ENCODE data around the gene CACNA1G. TPM values are rescaled to one million over a fixed set of nuclear protein-coding genes. Genes with fewer than 3 reads are reported as not detected.

The CACNA1G gene
- total RNA-seq, 2 experiments from 2014 or later = not detected

GRCh38 chr17:50556803-50557202, 3.7 kb upstream of the CACNA1G start:
- ChIA-PET POLR2A (no interaction called here), CTCF (interaction anchor here (0.9 kb wide), 1 partner anchor 80 kb away, joined by 3 read pairs; no protein-coding TSS in a partner anchor)
- Mint-ChIP-seq H3K9me3 (no peaks in the 10 kb centered on the region), H3K27me3 (peaks cover 37% of the 10 kb centered on the region), H3K36me3 (ENCODE audit: low read depth) (no peaks in the 10 kb centered on the region), H3K4me3 (no peak overlapping the region), H3K4me1 (peaks cover 16% of the 10 kb centered on the region), H3K27ac (no peak overlapping the region)
- no peak for DNase-seq

DNA sequence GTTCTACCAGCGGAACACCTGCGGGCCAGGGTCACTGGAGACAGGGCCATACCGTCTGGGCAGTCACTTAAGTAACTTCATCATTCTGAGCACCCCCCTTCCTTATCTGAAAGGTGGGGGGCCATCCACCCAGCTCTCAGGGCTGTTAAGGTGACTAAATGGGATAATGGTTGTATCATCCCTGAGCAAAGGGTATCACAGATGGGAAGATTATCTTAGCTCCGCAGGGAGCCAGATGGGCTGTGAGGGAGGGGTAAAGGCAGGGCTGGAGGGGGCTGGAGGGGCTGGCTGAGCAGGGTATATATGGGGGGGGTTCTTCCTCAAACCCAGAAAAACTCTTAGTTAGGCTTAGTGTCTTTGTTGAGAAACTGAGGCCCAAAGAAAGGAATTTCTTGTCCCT, 2.9 kb upstream of the CACNA1G start:
- Mint-ChIP-seq H3K9me3 (no peaks in the 10 kb centered on the region), H3K36me3 (ENCODE audit: low read depth) (no peaks in the 10 kb centered on the region), H3K27ac (no peak overlapping the region), H3K4me1 (peaks cover 20% of the 10 kb centered on the region), H3K27me3 (peaks cover 43% of the 10 kb centered on the region), H3K4me3 (no peak overlapping the region)
- ChIA-PET CTCF (no interaction called here), POLR2A (no interaction called here)
- DNase-seq = no peak

GRCh38 chr17:50558091-50558490, 2.4 kb upstream of the CACNA1G start:
- H3K36me3 Mint-ChIP-seq (ENCODE audit: low read depth) = no peaks in the 10 kb centered on the region
- no peak overlapping the region for H3K4me3 Mint-ChIP-seq
- H3K9me3 Mint-ChIP-seq = no peaks in the 10 kb centered on the region
- H3K27ac Mint-ChIP-seq = no peak overlapping the region
- no peak for DNase-seq
- H3K4me1 Mint-ChIP-seq = peaks cover 20% of the 10 kb centered on the region
- ChIA-PET CTCF (no interaction called here), POLR2A (no interaction called here)
- H3K27me3 Mint-ChIP-seq = peaks cover 48% of the 10 kb centered on the region

- POLR2A ChIA-PET = no interaction called here
Observed at GRCh38 chr17:50558581-50558940, 2.0 kb upstream of the CACNA1G start.

DNA sequence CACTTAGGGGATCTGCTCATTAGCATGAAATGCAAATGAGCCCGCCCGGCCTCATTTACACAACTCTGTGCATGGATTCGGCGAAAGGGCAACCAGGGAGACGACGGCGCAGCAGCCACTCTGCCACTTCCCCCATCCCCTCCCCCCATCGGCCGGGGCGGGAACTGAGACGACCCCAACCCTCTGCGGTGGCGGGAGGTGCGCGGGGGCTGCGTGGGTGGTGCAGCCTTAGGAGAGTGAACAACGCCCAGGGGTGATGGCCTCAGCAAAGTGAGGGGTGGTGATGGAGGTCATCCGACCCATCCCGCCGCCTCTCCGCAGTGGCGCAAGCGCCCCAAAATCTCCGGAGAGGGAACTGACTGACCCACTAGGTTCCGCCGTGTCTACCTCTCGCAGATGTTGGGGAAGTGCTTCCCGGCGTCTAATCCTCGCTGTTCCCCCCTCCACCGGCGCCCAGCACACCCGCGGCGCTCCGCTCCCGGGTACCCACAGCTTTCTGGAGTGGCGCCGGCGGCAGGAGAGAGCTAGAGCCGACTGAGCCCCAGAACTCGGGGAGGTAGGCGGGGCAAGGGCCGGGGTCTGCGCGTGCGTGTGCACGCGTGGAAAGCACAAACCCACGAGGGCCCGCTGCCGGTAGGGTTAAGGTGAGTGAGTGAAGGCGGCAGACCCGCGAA, 1.4 kb upstream of the CACNA1G start:
- peaks cover 57% of the 10 kb centered on the region for H3K27me3 Mint-ChIP-seq
- ChIA-PET CTCF (interaction anchor here (1.3 to 1.4 kb wide), 3 partner anchors 8 to 12 kb away, joined by 3 to 4 read pairs (median 3); no protein-coding TSS in a partner anchor), POLR2A (no interaction called here)
- H3K36me3 Mint-ChIP-seq (ENCODE audit: low read depth) = no peaks in the 10 kb centered on the region
- H3K9me3 Mint-ChIP-seq = no peaks in the 10 kb centered on the region
- no peak overlapping the region for H3K27ac Mint-ChIP-seq
- DNase-seq = peak; percentile 16
- H3K4me3 Mint-ChIP-seq = no peak overlapping the region
- H3K4me1 Mint-ChIP-seq = peaks cover 20% of the 10 kb centered on the region

More at GRCh38 chr17:50558581-50558940, 2.0 kb upstream of the CACNA1G start:
- no peak overlapping the region for H3K27ac Mint-ChIP-seq
- peaks cover 20% of the 10 kb centered on the region for H3K4me1 Mint-ChIP-seq
- no peak overlapping the region for H3K4me3 Mint-ChIP-seq
- no peaks in the 10 kb centered on the region for H3K36me3 Mint-ChIP-seq (ENCODE audit: low read depth)
- CTCF ChIA-PET = no interaction called here
- H3K9me3 Mint-ChIP-seq = no peaks in the 10 kb centered on the region
- peaks cover 52% of the 10 kb centered on the region for H3K27me3 Mint-ChIP-seq
- no peak for DNase-seq

GRCh38 chr17:50559674-50560184, 786 bp upstream of the CACNA1G start:
- CTCF ChIA-PET = interaction anchor here (0.7 to 1.4 kb wide), 4 partner anchors 9 to 30 kb away, joined by 3 to 4 read pairs (median 3); no protein-coding TSS in a partner anchor
- no peaks in the 10 kb centered on the region for H3K36me3 Mint-ChIP-seq (ENCODE audit: low read depth)
- peak overlapping the region; percentile 56 for H3K4me3 Mint-ChIP-seq
- no peak overlapping the region for H3K27ac Mint-ChIP-seq
- H3K9me3 Mint-ChIP-seq = no peaks in the 10 kb centered on the region
- peaks cover 20% of the 10 kb centered on the region for H3K4me1 Mint-ChIP-seq
- peaks cover 64% of the 10 kb centered on the region for H3K27me3 Mint-ChIP-seq
- DNase-seq = peak; percentile 29
- POLR2A ChIA-PET = no interaction called here

- H3K9me3 Mint-ChIP-seq = no peaks in the 10 kb centered on the region
- no peaks in the 10 kb centered on the region for H3K36me3 Mint-ChIP-seq (ENCODE audit: low read depth)
- no peak overlapping the region for H3K4me3 Mint-ChIP-seq
- CTCF ChIA-PET = interaction anchor here (1.0 to 2.9 kb wide), 5 partner anchors 11 to 166 kb away, joined by 3 to 13 read pairs (median 5); no protein-coding TSS in a partner anchor
- peak; percentile 18 for DNase-seq
- H3K27ac Mint-ChIP-seq = no peak overlapping the region
- POLR2A ChIA-PET = no interaction called here
- H3K4me1 Mint-ChIP-seq = peaks cover 20% of the 10 kb centered on the region
- H3K27me3 Mint-ChIP-seq = peaks cover 77% of the 10 kb centered on the region
Observed at GRCh38 chr17:50560931-50561745, 623 bp downstream of the CACNA1G start.

DNA sequence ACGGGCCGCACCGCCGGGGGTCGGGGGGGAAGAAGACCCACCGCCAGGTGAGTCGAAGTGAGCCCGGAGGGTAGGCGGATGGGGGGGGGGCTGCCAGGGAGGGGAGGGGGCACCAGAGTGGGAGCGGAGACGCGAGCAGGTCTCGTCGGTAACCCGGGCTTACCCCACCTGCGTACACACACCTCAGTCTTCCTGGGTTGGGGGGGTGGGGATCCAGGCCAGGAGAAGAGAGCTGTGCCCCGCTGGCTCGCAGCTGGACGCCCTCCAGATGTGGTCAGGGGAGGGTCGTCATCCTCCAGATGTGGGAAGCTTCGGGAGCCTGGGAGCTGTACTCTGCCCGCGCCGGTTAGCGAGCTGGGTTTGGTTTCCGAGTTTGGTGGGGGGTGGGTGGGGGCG, 1.2 kb downstream of the CACNA1G start:
- Mint-ChIP-seq H3K4me3 (no peak overlapping the region), H3K9me3 (no peaks in the 10 kb centered on the region), H3K36me3 (ENCODE audit: low read depth) (no peaks in the 10 kb centered on the region), H3K27ac (no peak overlapping the region), H3K4me1 (peaks cover 20% of the 10 kb centered on the region), H3K27me3 (peaks cover 78% of the 10 kb centered on the region)
- DNase-seq = no peak
- ChIA-PET POLR2A (no interaction called here), CTCF (interaction anchor here (1.0 to 2.9 kb wide), 4 partner anchors 11 to 82 kb away, joined by 3 to 13 read pairs (median 5); no protein-coding TSS in a partner anchor)

- peaks cover 20% of the 10 kb centered on the region for H3K4me1 Mint-ChIP-seq
- POLR2A ChIA-PET = interaction anchor here (0.9 kb wide), 1 partner anchor 17 kb away, joined by 3 read pairs; no protein-coding TSS in a partner anchor
- no peak overlapping the region for H3K4me3 Mint-ChIP-seq
- no peak for DNase-seq
- H3K9me3 Mint-ChIP-seq = no peaks in the 10 kb centered on the region
- H3K27ac Mint-ChIP-seq = no peak overlapping the region
- peaks cover 73% of the 10 kb centered on the region for H3K27me3 Mint-ChIP-seq
- CTCF ChIA-PET = interaction anchor here (0.7 to 2.9 kb wide), 7 partner anchors 10 to 84 kb away, joined by 3 to 13 read pairs (median 6); partner anchors contain the start of gene RSAD1
- no peaks in the 10 kb centered on the region for H3K36me3 Mint-ChIP-seq (ENCODE audit: low read depth)
Observed at GRCh38 chr17:50562242-50563091, 2.0 kb downstream of the CACNA1G start.

DNA sequence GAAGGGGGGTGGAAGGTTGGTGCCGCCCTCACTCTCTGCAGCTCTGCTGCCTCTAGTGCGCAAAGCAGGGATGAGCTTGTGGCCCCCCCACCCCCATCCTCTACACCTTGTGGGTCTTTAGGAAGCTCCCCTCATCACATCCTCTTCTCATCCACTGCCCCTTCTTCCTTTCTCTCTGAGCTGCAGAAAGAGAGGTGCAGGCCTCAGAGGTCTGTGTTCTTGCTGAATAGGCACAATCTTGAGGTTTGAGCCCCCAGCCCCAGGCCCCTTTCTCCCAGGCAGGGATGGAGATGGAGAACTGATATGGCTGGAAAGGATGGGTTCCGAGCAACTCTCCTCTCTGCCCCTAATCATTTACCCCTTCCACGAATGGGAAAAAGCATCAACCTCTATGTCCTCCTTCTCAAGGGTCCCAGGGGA, 2.6 kb downstream of the CACNA1G start:
- ChIA-PET POLR2A (interaction anchor here (0.9 kb wide), 1 partner anchor 16 kb away, joined by 3 read pairs; no protein-coding TSS in a partner anchor), CTCF (interaction anchor here (1.0 to 2.9 kb wide), 5 partner anchors 10 to 63 kb away, joined by 4 to 13 read pairs (median 6); no protein-coding TSS in a partner anchor)
- no peaks in the 10 kb centered on the region for H3K36me3 Mint-ChIP-seq (ENCODE audit: low read depth)
- H3K27me3 Mint-ChIP-seq = peaks cover 73% of the 10 kb centered on the region
- H3K9me3 Mint-ChIP-seq = no peaks in the 10 kb centered on the region
- no peak overlapping the region for H3K4me3 Mint-ChIP-seq
- DNase-seq = no peak
- peaks cover 20% of the 10 kb centered on the region for H3K4me1 Mint-ChIP-seq
- no peak overlapping the region for H3K27ac Mint-ChIP-seq

- CTCF ChIA-PET = interaction anchor here (0.5 kb wide), 1 partner anchor 325 kb away, joined by 3 read pairs; no protein-coding TSS in a partner anchor
- peaks cover 8% of the 10 kb centered on the region for H3K4me1 Mint-ChIP-seq
- no peaks in the 10 kb centered on the region for H3K36me3 Mint-ChIP-seq (ENCODE audit: low read depth)
- no peak overlapping the region for H3K4me3 Mint-ChIP-seq
- peaks cover 58% of the 10 kb centered on the region for H3K27me3 Mint-ChIP-seq
- peak; percentile 23 for DNase-seq
- no peaks in the 10 kb centered on the region for H3K9me3 Mint-ChIP-seq
- POLR2A ChIA-PET = no interaction called here
- no peak overlapping the region for H3K27ac Mint-ChIP-seq
Observed at GRCh38 chr17:50564916-50565315, 4.4 kb downstream of the CACNA1G start.
